ENCODE data around the gene PAX8.

GRCh38 chr2:113184531-113185230 is 94.0 kb downstream of the PAX8 start:
- no peak for TF ChIP-seq CTCF (IDR thresholded peaks at IDR 0.05)
- TF ChIP-seq POLR2AphosphoS5 (IDR thresholded peaks at IDR 0.05) = no peak
- TF ChIP-seq POLR2A (IDR thresholded peaks at IDR 0.05) = no peak
